Testis (tissue), 3 donors: Measurements from ENCODE around the gene GNPTG. TPM values are rescaled to one million over a fixed set of nuclear protein-coding genes. Genes with fewer than 3 reads are reported as not detected.

Source experiments
- DNase-seq: peaks from one replicate; pipeline ENCODE4 v3.0.0-alpha.2; 2019
- H3K27ac ChIP-seq, 2 donors: fragments of 200-600 bp; sonication (generic); one replicate each; pipeline ENCODE4 v1.5.1; 2019
- H3K27me3 ChIP-seq: fragments of 200-600 bp; sonication (generic); one replicate; pipeline ENCODE4 v1.5.1; 2019
- H3K36me3 ChIP-seq: fragments of 200-600 bp; sonication (generic); one replicate; pipeline ENCODE4 v1.5.1; 2017; ENCODE audit warnings: low read depth; ENCODE audit errors: missing control alignments
- H3K4me1 ChIP-seq: fragments of 200-600 bp; sonication (generic); one replicate; pipeline ENCODE4 v1.5.1; 2019
- H3K4me3 ChIP-seq, 2 donors: fragments of 200-600 bp; sonication (generic); one replicate each; pipeline ENCODE4 v1.5.1; 2017 to 2019
- H3K9me3 ChIP-seq: fragments of 200-600 bp; sonication (generic); one replicate; pipeline ENCODE4 v1.5.1; 2017
- POLR2A ChIP-seq: fragments of 450-650 bp; IDR thresholded peaks from one replicate; pipeline ENCODE4 v1.6.1; 2017; ENCODE audit warnings: antibody characterized with exemption, mild to moderate bottlenecking, moderate library complexity
- WGBS, 2 donors: methylation state at CpG; one replicate each; pipeline ENCODE4 v1.1.5; 2018; 5-methylcytosine and 5-hydroxymethylcytosine counted together
- intact Hi-C: fragments of 100-400 bp; cut with DNase I; formaldehyde crosslinking; loops from one replicate; pipeline ENCODE4 v1.15.1; 2023; ENCODE audit warnings: low total_unique reads
- polyA plus RNA-seq: library from polyadenylated mRNA; stranded (reverse); fragments of 350-450 nt; fragmentation: Illumina TruSeq; extraction: RNeasy Lipid Tissue Mini Kit (QIAGEN cat#74804); gene quantifications from one replicate; pipeline ENCODE4 v1.2.3, GENCODE V29; 2014; ENCODE audit warnings: low read depth, low replicate concordance; ENCODE audit not compliant: insufficient read depth
- total RNA-seq, 2 donors: library from RNA; depleted of rRNA; stranded (reverse); fragments of >200 nt; gene quantifications; one replicate each; pipeline ENCODE4 v1.2.3, GENCODE V29; 2016
- TF ChIP-seq, protein P1 (sequence below), 3 experiments: fragments of 450-650 bp in 2 of 3; fragments of 200-600 bp in 1 of 3; sonication (generic) in 1 of 3; IDR thresholded peaks; one replicate each; pipeline ENCODE4 v1.5.1; 2016 to 2019; ENCODE audit warnings: antibody characterized with exemption in 3 of 3, mild to moderate bottlenecking in 2 of 3, moderate library complexity in 1 of 3

Gene GNPTG
- total and polyA plus RNA-seq, 3 donors from 2014 or later, result 67.8 to 150 (median 106) TPM

DNA sequence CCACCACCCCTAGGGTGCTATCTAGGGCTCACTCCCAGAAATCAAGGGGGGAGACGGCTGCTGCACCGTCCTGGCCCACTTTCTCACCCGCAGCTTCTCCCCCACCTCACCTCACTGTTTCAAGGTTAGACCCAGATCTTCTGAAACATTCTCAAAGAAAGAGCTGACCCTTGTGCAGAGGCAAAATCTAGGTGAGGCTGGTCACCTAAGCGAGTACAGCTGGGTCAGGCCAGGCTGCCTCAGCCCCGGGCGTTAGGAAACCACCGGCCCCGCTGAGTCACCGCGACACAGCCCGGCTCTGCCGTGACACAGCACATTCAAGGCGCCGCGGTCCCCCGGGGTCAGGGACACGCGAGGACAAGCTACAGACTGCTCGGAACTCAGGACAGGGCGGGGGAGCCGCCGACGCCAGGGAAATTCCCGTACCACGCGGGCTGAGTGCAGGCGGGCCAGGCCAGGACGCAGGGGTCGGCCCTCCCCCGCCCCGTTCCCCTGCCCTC is 27.1 kb downstream of the GNPTG start:
- peak; percentile 84 for DNase-seq

DNA sequence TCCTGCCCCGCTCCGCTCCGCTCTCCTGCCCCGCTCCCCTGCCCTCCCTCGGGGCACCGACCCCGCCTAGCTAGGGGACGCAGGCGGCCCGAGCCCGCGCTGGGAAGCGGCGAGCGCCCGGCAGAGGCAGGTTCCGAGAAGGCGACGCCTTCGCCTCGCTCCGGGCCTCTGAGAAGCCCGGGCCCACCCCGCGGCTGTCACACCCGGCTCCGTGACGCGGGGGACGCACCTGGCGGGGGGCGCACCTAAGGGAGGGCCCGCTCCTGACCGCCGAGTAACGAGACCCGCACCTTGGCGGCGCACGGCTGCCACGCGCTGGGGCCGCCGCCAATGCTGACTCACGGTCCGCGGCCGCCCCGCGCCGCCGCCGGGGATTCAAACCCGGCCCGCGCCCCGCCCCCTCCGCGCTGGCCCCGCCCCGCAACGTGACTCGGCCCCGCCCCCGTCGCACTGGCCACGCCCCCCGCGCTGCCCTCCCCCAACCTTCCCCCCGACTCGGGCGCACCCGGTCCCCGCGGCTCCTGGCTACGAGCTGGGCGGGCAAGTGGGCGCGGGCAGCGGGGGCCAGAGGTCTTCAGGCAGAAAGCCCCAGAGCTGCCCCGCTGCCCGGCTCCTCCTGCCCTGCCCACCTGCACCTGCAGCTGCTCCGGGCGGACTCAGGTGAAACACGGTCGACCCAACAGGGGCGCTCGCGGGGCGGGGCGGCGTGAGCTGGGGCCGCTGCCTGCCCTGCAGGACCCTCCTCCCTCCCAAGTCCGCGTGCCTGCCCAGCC is 27.8 kb downstream of the GNPTG start:
- intact Hi-C loops, result no loop called here
- peak; percentile 69 for DNase-seq
- Histone ChIP-seq H3K27me3 (no peaks in the 10 kb centered on the region), H3K36me3 (no peaks in the 10 kb centered on the region), H3K9me3 (no peaks in the 10 kb centered on the region), H3K4me1 (peaks cover 19% of the 10 kb centered on the region), H3K27ac (peak overlapping the region; percentile 26 to 78), H3K4me3 (peak overlapping the region; percentile 49 to 62)
- WGBS, 2 donors, result 12 to 30% methylated on average over 9 to 88 of the region's 95 CpGs
- no peak for TF ChIP-seq POLR2A

More for the DNA sequence above, 27.1 kb downstream of the GNPTG start:
- Histone ChIP-seq H3K27ac (peak overlapping the region; percentile 26 to 78), H3K4me1 (peaks cover 19% of the 10 kb centered on the region), H3K36me3 (no peaks in the 10 kb centered on the region), H3K27me3 (no peaks in the 10 kb centered on the region), H3K9me3 (no peaks in the 10 kb centered on the region), H3K4me3 (peak overlapping the region; percentile 49 to 62)
- intact Hi-C loops, result no loop called here
- 4% methylated on average over 31 of the region's 31 CpGs; no CpG with 5 or more reads in 1 of the 2 donors for WGBS, 2 donors
- TF ChIP-seq POLR2A, result no peak
- TF ChIP-seq, protein P1, sequence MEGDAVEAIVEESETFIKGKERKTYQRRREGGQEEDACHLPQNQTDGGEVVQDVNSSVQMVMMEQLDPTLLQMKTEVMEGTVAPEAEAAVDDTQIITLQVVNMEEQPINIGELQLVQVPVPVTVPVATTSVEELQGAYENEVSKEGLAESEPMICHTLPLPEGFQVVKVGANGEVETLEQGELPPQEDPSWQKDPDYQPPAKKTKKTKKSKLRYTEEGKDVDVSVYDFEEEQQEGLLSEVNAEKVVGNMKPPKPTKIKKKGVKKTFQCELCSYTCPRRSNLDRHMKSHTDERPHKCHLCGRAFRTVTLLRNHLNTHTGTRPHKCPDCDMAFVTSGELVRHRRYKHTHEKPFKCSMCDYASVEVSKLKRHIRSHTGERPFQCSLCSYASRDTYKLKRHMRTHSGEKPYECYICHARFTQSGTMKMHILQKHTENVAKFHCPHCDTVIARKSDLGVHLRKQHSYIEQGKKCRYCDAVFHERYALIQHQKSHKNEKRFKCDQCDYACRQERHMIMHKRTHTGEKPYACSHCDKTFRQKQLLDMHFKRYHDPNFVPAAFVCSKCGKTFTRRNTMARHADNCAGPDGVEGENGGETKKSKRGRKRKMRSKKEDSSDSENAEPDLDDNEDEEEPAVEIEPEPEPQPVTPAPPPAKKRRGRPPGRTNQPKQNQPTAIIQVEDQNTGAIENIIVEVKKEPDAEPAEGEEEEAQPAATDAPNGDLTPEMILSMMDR (IDR thresholded peaks at IDR 0.05), result no peak

DNA sequence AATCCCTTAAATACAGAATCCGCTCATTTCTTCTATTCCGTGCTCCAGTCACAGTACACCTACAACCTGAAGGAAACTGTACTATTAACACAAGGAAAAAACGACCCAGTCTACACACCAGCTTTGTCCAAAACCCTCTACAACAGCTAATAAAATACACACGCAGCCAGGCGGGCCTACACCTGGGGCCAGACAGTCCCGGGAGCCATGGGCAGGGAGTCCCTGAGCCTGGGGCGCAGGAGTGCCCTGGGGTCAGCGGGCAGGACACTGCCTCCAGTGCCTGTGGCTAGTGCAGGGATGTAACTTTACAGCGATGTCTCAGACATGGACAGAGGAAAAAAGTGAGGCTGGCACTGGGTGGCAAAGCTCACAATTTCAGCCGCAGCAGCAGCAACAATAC is 28.5 kb downstream of the GNPTG start:
- 57 to 75% methylated on average over 10 of the region's 10 CpGs for WGBS, 2 donors
- no peaks in the 10 kb centered on the region for H3K27me3 ChIP-seq
- intact Hi-C loops, result no loop called here
- no peak for DNase-seq
- TF ChIP-seq POLR2A, result no peak
- TF ChIP-seq, protein P1 (IDR thresholded peaks at IDR 0.05), result no peak
- no peaks in the 10 kb centered on the region for H3K9me3 ChIP-seq
- peaks cover 19% of the 10 kb centered on the region for H3K4me1 ChIP-seq
- peak overlapping the region in 1 of 2 donors; percentile 62 for H3K4me3 ChIP-seq
- no peaks in the 10 kb centered on the region for H3K36me3 ChIP-seq
- H3K27ac ChIP-seq, result no peak overlapping the region

DNA sequence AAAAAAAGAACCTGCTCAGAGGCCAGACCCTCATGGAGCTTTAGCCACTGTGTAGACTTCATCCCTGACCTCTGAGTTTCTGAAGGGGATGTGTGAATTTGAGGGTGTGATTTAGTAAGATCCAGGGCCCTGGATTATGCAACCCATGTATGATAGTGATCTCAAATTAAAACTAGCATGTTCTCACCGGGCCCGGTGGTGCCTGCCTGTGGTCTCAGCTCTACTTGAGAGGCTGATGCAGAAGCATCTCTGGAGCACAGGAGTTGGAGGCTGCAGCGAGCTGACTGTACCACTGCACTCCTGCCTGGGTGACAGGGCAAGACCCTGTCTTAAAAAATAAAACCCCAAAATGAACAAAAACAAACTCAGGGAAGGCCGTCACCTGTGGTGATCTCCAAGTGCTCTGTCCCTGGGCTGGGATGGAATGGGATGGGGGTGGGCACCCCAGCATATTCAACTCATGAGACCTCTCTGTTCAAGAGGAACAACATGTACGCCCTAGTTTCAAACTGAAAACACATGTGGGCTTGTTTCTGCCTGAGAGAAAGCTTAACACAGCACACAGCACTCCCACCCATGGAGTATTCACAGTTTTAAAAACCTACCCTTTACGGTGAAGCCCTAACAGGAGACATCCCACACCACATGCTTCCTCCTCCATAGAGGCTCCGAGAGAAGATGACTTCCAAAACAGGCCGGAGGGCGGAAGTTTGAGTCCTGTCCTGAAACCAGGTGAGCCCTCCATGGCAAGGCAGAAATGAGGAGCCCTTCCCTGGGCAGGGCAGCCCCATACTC is 30.1 kb downstream of the GNPTG start:
- peaks cover 19% of the 10 kb centered on the region for H3K4me1 ChIP-seq
- intact Hi-C loops, result no loop called here
- no peak for DNase-seq
- no peak overlapping the region for H3K27ac ChIP-seq
- TF ChIP-seq, protein P1 (IDR thresholded peaks at IDR 0.05), result no peak
- no peak for TF ChIP-seq POLR2A
- 92% methylated on average over 5 to 9 of the region's 9 CpGs for WGBS, 2 donors
- H3K9me3 ChIP-seq, result no peaks in the 10 kb centered on the region
- no peaks in the 10 kb centered on the region for H3K36me3 ChIP-seq
- no peak overlapping the region for H3K4me3 ChIP-seq
- no peaks in the 10 kb centered on the region for H3K27me3 ChIP-seq

DNA sequence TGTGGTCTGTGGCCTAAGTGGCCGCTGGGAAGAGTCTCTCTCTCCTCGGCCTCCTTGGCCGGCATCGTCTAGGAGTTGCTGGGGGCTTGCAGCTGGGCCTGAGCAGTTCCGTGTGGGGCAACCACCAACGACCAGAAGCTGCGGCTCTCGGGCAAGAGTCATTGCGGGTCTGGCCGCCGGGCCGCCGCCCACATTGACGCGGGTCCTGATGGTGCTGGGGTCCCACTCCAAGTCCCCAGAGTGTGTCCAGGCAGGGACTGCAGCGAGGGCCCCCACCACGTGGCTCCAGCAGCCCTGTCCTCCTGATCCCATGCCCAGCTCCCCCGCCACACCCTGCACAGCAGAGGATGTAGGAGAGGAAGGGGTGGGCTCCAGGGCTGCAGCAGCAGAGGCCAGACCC is 31.8 kb downstream of the GNPTG start:
- WGBS, 2 donors, result 94 to 100% methylated on average over 1 to 18 of the region's 18 CpGs
- Histone ChIP-seq H3K27ac (no peak overlapping the region), H3K4me1 (peaks cover 10% of the 10 kb centered on the region), H3K9me3 (no peaks in the 10 kb centered on the region), H3K27me3 (no peaks in the 10 kb centered on the region), H3K4me3 (no peak overlapping the region), H3K36me3 (no peaks in the 10 kb centered on the region)
- DNase-seq, result no peak
- intact Hi-C loops, result no loop called here
- TF ChIP-seq POLR2A, result no peak
- TF ChIP-seq, protein P1 (IDR thresholded peaks at IDR 0.05), result no peak
